CD4-positive, alpha-beta T cell (primary cell): ENCODE results near the gene LIMCH1. TPM values are rescaled to one million over a fixed set of nuclear protein-coding genes. Genes with fewer than 3 reads are reported as not detected.

Source experiments
- ATAC-seq: fragments of 200-7000 bp; cut with Tn5 transposase; one replicate; pipeline ENCODE4 v1.10.0; 2022; ENCODE audit warnings: mild to moderate bottlenecking; ENCODE audit not compliant: poor library complexity
- CTCF ChIA-PET: fragments of 350-600 bp; sonication (Branson Sonifier 250); formaldehyde crosslinking; loops from one replicate; lab custom pipeline; 2021; ENCODE audit warnings: antibody characterized with exemption, inconsistent platforms; lab: Charles Lee
- POLR2A ChIA-PET: fragments of 350-600 bp; sonication (Branson Sonifier 250); formaldehyde crosslinking; loops from one replicate; lab custom pipeline; 2021; ENCODE audit warnings: antibody characterized with exemption, inconsistent platforms; lab: Charles Lee
- DNase-seq, 14 experiments: peaks; one replicate each; pipeline ENCODE4 v3.0.0-alpha.2; 2013 to 2020; ENCODE audit warnings: mixed read lengths in 2 of 14
- H3K27ac ChIP-seq, 2 donors: one replicate each; pipeline versions ENCODE4 v1.5.1 to v1.7.0; 2013; ENCODE audit warnings: low read length in 2 of 2, low read depth in 1 of 2, mild to moderate bottlenecking in 1 of 2
- H3K27me3 ChIP-seq, 2 experiments: 1 replicate in 1 of 2; 2 replicates in 1 of 2; pipeline versions ENCODE4 v1.6.1 to v1.7.0; 2013; ENCODE audit warnings: low read length in 2 of 2, control low read depth in 1 of 2, mild to moderate bottlenecking in 1 of 2, moderate library complexity in 1 of 2; ENCODE audit not compliant: insufficient read depth in 2 of 2, control insufficient read depth in 1 of 2
- H3K36me3 ChIP-seq: one replicate; pipeline ENCODE4 v1.6.1; 2013; ENCODE audit warnings: low read length, control low read depth; ENCODE audit not compliant: insufficient read depth
- H3K4me1 ChIP-seq: one replicate; pipeline ENCODE4 v1.6.1; 2013; ENCODE audit warnings: low read length, control low read depth; ENCODE audit not compliant: insufficient read depth
- H3K4me3 ChIP-seq: one replicate; pipeline ENCODE4 v1.5.1; 2013; ENCODE audit warnings: mild to moderate bottlenecking, low read length, moderate library complexity
- H3K9me3 ChIP-seq, 2 experiments: 1 replicate in 1 of 2; 2 replicates in 1 of 2; pipeline versions ENCODE4 v1.6.1 to v1.7.0; 2013; ENCODE audit warnings: low read length in 2 of 2, mild to moderate bottlenecking in 2 of 2, control low read depth in 1 of 2, moderate library complexity in 1 of 2; ENCODE audit not compliant: control insufficient read depth in 1 of 2, insufficient read depth in 1 of 2
- H3K27ac Mint-ChIP-seq: one replicate; pipeline ENCODE4 v1.8.0; 2020; ENCODE audit warnings: mixed read lengths
- H3K27me3 Mint-ChIP-seq: one replicate; pipeline ENCODE4 v1.8.0; 2021; ENCODE audit warnings: mixed read lengths
- H3K36me3 Mint-ChIP-seq: one replicate; pipeline ENCODE4 v1.8.0; 2021; ENCODE audit warnings: low read depth, mixed read lengths
- H3K4me1 Mint-ChIP-seq: one replicate; pipeline ENCODE4 v1.8.0; 2021; ENCODE audit warnings: low read depth, mixed read lengths
- H3K4me3 Mint-ChIP-seq: one replicate; pipeline ENCODE4 v1.8.0; 2020; ENCODE audit warnings: mild to moderate bottlenecking, mixed read lengths
- H3K9me3 Mint-ChIP-seq: one replicate; pipeline ENCODE4 v1.8.0; 2020; ENCODE audit warnings: mixed read lengths
- intact Hi-C, 2 experiments: fragments of 100-400 bp; cut with DNase I in 1 of 2; cut with micrococcal nuclease in 1 of 2; formaldehyde crosslinking; loops; one replicate each; pipeline versions ENCODE4 v1.15.1 to v1.9.0; 2023 to 2025; cut with DNase I, micrococcal nuclease
- total RNA-seq, 174 experiments: library from RNA in 2 of 174; stranded (reverse) in 2 of 174; gene quantifications; one replicate each; pipeline ENCODE4 v1.2.3 and lab custom pipeline; 2021 to 2026
- TF ChIP-seq, protein P1 (sequence below): fragments of 200-600 bp; IDR thresholded peaks from one replicate; pipeline ENCODE4 v1.8.0; 2022; ENCODE audit warnings: antibody characterized with exemption, mild to moderate bottlenecking

LIMCH1 gene
- total RNA-seq, 2 experiments from 2014 or later = not detected

DNA sequence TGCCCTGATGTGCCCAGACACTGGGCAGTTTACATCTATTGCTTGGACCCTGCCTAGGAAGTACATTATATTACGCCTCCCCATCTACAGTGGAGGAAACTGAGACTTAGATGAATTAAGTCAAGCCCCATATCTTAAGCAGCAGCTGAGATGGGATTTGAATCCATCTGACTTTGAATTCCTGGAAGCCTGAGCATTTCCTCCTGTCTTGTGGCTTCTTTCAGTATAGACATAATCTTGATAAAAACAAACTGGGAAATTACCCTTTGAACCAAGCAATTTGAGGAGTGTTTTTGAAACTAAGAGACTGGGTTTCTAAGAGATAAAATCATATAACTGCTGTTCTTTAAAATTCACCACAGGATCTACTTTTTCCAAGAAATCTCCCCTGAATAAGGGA is 18.6 kb downstream of the LIMCH1 start:
- Mint-ChIP-seq H3K27ac (no peak overlapping the region), H3K4me1 (no peaks in the 10 kb centered on the region), H3K9me3 (no peaks in the 10 kb centered on the region), H3K27me3 (peaks cover 7% of the 10 kb centered on the region), H3K36me3 (no peaks in the 10 kb centered on the region), H3K4me3 (no peak overlapping the region)
- no peak for DNase-seq
- Histone ChIP-seq H3K36me3 (no peaks in the 10 kb centered on the region), H3K4me3 (no peak overlapping the region), H3K9me3 (no peaks in the 10 kb centered on the region), H3K4me1 (no peaks in the 10 kb centered on the region), H3K27ac (no peak overlapping the region), H3K27me3 (no peaks in the 10 kb centered on the region)
- ChIA-PET POLR2A (no interaction called here), CTCF (no interaction called here)
- TF ChIP-seq, protein P1, sequence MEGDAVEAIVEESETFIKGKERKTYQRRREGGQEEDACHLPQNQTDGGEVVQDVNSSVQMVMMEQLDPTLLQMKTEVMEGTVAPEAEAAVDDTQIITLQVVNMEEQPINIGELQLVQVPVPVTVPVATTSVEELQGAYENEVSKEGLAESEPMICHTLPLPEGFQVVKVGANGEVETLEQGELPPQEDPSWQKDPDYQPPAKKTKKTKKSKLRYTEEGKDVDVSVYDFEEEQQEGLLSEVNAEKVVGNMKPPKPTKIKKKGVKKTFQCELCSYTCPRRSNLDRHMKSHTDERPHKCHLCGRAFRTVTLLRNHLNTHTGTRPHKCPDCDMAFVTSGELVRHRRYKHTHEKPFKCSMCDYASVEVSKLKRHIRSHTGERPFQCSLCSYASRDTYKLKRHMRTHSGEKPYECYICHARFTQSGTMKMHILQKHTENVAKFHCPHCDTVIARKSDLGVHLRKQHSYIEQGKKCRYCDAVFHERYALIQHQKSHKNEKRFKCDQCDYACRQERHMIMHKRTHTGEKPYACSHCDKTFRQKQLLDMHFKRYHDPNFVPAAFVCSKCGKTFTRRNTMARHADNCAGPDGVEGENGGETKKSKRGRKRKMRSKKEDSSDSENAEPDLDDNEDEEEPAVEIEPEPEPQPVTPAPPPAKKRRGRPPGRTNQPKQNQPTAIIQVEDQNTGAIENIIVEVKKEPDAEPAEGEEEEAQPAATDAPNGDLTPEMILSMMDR = no peak
- ATAC-seq = no peak
- intact Hi-C loops = no loop called here

DNA sequence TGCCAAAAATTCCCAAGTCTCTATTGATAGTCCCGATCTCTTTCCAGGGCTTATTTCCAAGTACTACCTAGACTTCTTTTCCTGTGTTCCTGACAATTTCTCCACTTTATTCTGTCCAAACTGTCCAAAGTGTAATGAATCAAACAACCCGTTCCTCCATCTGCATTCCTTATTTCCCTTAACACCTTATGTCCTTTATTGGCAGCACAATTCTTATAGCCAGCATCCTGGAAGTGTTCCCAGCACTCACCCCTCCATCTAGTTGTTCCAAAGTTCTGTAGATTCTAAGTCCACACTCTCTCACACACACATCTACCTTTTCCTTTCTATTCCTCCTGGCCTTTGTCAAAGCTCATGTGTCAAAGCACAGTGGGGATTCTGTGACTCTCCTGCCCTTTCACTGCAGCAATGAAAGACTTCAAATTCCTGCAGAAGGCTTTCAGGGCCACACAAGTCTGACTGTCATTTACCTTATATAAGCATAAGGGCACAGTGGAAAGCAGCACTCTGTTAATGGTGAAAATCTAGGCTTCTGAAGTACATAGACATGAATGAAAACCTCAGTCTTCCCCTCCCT is 22.1 kb downstream of the LIMCH1 start:
- no peaks in the 10 kb centered on the region for H3K4me1 ChIP-seq
- H3K36me3 Mint-ChIP-seq = no peaks in the 10 kb centered on the region
- H3K27ac ChIP-seq = no peak overlapping the region
- H3K4me3 Mint-ChIP-seq = no peak overlapping the region
- H3K9me3 Mint-ChIP-seq = no peaks in the 10 kb centered on the region
- H3K36me3 ChIP-seq = no peaks in the 10 kb centered on the region
- POLR2A ChIA-PET = no interaction called here
- intact Hi-C loops = no loop called here
- CTCF ChIA-PET = no interaction called here
- no peaks in the 10 kb centered on the region for H3K27me3 Mint-ChIP-seq
- H3K27me3 ChIP-seq = no peaks in the 10 kb centered on the region
- TF ChIP-seq, protein P1 = no peak
- no peaks in the 10 kb centered on the region for H3K4me1 Mint-ChIP-seq
- DNase-seq (no peak), ATAC-seq (no peak)
- H3K27ac Mint-ChIP-seq = no peak overlapping the region
- H3K9me3 ChIP-seq = no peaks in the 10 kb centered on the region
- no peak overlapping the region for H3K4me3 ChIP-seq

DNA sequence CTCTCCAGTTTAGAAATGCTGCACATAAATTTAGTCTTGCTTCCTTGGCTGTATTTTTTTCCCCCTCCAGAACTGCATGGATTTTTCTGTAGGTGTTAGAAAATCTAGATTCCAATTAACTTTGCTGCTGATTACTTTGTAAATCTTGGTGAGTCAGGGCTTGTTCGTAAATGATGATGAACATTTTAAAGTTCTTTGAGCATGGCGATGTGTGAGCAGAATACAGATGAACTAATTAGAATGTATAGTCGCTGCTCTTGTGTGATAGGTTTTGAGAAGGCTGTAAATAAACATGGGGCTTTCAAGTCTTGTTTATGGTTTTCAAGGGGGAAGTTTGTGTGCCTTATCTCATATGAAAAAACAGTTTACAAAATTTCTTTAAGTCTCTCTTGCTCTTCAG is 23.3 kb downstream of the LIMCH1 start:
- Histone ChIP-seq H3K36me3 (no peaks in the 10 kb centered on the region), H3K27me3 (no peaks in the 10 kb centered on the region), H3K4me3 (no peak overlapping the region), H3K9me3 (no peaks in the 10 kb centered on the region), H3K27ac (no peak overlapping the region), H3K4me1 (no peaks in the 10 kb centered on the region)
- DNase-seq (no peak), ATAC-seq (no peak)
- CTCF ChIA-PET = no interaction called here
- Mint-ChIP-seq H3K4me3 (no peak overlapping the region), H3K27ac (no peak overlapping the region), H3K9me3 (peaks cover 2% of the 10 kb centered on the region), H3K4me1 (no peaks in the 10 kb centered on the region), H3K27me3 (peaks cover 2% of the 10 kb centered on the region), H3K36me3 (no peaks in the 10 kb centered on the region)
- TF ChIP-seq, protein P1 = no peak
- POLR2A ChIA-PET = no interaction called here
- intact Hi-C loops = no loop called here
